ENCODE data around the gene KCNK2. TPM values are rescaled to one million over a fixed set of nuclear protein-coding genes. Genes with fewer than 3 reads are reported as not detected.

Gene KCNK2
- total RNA-seq, 1 experiment from 2014 or later, result 0.44 TPM

DNA sequence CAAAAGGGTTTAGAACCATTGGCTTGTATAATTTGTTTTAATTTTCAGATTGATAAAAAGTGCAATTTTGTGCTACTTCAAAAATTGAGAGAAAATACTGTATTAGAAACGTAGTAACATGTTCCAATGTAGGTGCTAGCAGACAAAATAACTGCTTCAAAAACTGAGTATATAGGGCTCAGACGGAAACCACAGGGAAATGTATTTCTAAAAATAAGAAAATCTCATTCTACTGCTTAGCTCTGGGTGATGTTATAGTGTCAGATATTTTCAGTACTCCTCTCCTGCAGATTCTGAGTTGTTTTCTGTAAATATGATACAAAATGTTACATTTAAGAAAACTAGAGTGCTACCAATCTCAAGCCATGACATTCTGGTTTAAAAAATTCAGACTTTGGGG is 55.4 kb downstream of the KCNK2 start:
- Histone ChIP-seq H3T11ph (ENCODE audit: low read length) (no peak overlapping the region), H3K18ac (ENCODE audit: insufficient read length, low read depth, low read length) (no peak overlapping the region), H2BK20ac (ENCODE audit: low read depth, low read length, poor library complexity, severe bottlenecking) (no peak overlapping the region), H3K9ac (ENCODE audit: extremely low read depth, insufficient read length, low read length) (no peak overlapping the region), H3K79me1 (ENCODE audit: insufficient read depth, low read depth, low read length, poor library complexity, severe bottlenecking) (no peaks in the 10 kb centered on the region), H3K14ac (ENCODE audit: insufficient read depth, low read length) (no peak overlapping the region), H2AFZ (ENCODE audit: low read length) (no peak overlapping the region), H3K56ac (ENCODE audit: insufficient read length, low read depth, low read length) (no peak overlapping the region), H3K4ac (ENCODE audit: low read depth, low read length) (no peak overlapping the region), H4K5ac (ENCODE audit: insufficient read length, low read depth, low read length) (no peak overlapping the region), H3K4me2 (ENCODE audit: insufficient read depth, insufficient read length, low read length) (no peak overlapping the region), H4K8ac (replicated peaks; ENCODE audit: insufficient read length, low read depth, low read length) (no peak overlapping the region), H2BK5ac (ENCODE audit: insufficient read length, low read length) (no peak overlapping the region), H3K79me2 (ENCODE audit: insufficient read depth, low read length) (no peaks in the 10 kb centered on the region), H3K4me1 (ENCODE audit: insufficient read depth, low read length) (no peaks in the 10 kb centered on the region), H2AK5ac (ENCODE audit: insufficient read length, low read length) (no peak overlapping the region), H3K27ac (ENCODE audit: insufficient read length, low read depth, low read length) (no peak overlapping the region), H3K9me3 (ENCODE audit: control insufficient read depth, low read depth, low read length) (no peaks in the 10 kb centered on the region), H2BK120ac (ENCODE audit: low read depth, low read length, poor library complexity, severe bottlenecking) (no peak overlapping the region), H4K91ac (ENCODE audit: insufficient read length, low read depth, low read length) (no peak overlapping the region), H2BK12ac (ENCODE audit: insufficient read length, low read depth, low read length) (no peak overlapping the region), H3K27me3 (ENCODE audit: insufficient read depth, low read length) (no peaks in the 10 kb centered on the region), H3K23ac (ENCODE audit: insufficient read length, low read depth, low read length) (no peak overlapping the region), H4K20me1 (ENCODE audit: control insufficient read depth, insufficient read depth, insufficient read length) (no peaks in the 10 kb centered on the region), H3K23me2 (ENCODE audit: insufficient read length, low read depth, low read length, poor library complexity, severe bottlenecking) (no peaks in the 10 kb centered on the region), H2BK15ac (ENCODE audit: low read depth, low read length) (no peak overlapping the region)
- peaks cover 0 to 6% of the 10 kb centered on the region in 2 experiments; a peak in 2 of 5 replicates for H3K9me3 Mint-ChIP-seq
- H3K4me3 Mint-ChIP-seq, result no peak overlapping the region
- no peak overlapping the region for H3K27ac Mint-ChIP-seq
- no peaks in the 10 kb centered on the region for H3K4me1 Mint-ChIP-seq
- TF ChIP-seq, protein P1, sequence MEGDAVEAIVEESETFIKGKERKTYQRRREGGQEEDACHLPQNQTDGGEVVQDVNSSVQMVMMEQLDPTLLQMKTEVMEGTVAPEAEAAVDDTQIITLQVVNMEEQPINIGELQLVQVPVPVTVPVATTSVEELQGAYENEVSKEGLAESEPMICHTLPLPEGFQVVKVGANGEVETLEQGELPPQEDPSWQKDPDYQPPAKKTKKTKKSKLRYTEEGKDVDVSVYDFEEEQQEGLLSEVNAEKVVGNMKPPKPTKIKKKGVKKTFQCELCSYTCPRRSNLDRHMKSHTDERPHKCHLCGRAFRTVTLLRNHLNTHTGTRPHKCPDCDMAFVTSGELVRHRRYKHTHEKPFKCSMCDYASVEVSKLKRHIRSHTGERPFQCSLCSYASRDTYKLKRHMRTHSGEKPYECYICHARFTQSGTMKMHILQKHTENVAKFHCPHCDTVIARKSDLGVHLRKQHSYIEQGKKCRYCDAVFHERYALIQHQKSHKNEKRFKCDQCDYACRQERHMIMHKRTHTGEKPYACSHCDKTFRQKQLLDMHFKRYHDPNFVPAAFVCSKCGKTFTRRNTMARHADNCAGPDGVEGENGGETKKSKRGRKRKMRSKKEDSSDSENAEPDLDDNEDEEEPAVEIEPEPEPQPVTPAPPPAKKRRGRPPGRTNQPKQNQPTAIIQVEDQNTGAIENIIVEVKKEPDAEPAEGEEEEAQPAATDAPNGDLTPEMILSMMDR (conservative IDR thresholded peaks at IDR 0.05), result no peak
- no peaks in the 10 kb centered on the region for H3K27me3 Mint-ChIP-seq (ENCODE audit: low read depth)
- no CpG with 5 or more reads among the region's 2 CpGs for WGBS (ENCODE audit: extremely low coverage, insufficient read length, low lambda C conversion rate)
- peaks cover 0 to 5% (median 0%) of the 10 kb centered on the region in 3 experiments; a peak in 3 of 7 replicates for H3K36me3 Mint-ChIP-seq (ENCODE audit: insufficient read depth in 1 of 3, low read depth in 3 of 3)
- no peak for DNase-seq
